ENCODE results near the gene NOLC1. TPM values are rescaled to one million over a fixed set of nuclear protein-coding genes. Genes with fewer than 3 reads are reported as not detected.

NOLC1 gene
- polyA plus RNA-seq, 3 donors: 10.0 to 32.1 (median 19.3) TPM

- peaks cover 3 to 6% (median 4%) of the 10 kb centered on the region in 3 donors for H3K27me3 Mint-ChIP-seq (ENCODE audit: low read depth in 3 of 3)
These were observed 29.0 kb upstream of the NOLC1 start for GRCh38 chr10:102123223-102123622.

More at GRCh38 chr10:102123223-102123622, 29.0 kb upstream of the NOLC1 start:
- no peak overlapping the region for H2AFZ ChIP-seq (ENCODE audit: insufficient read depth, low read depth, low read length, poor library complexity, severe bottlenecking)
- Mint-ChIP-seq H3K27ac (no peak overlapping the region), H3K36me3 (no peaks in the 10 kb centered on the region), H3K4me3 (no peak overlapping the region), H3K9me3 (no peaks in the 10 kb centered on the region), H3K4me1 (peaks cover 24% of the 10 kb centered on the region)
- H3K4me2 ChIP-seq (replicated peaks; ENCODE audit: extremely low read depth, low read length, poor library complexity, severe bottlenecking): no peak overlapping the region
- intact Hi-C loops (cut with micrococcal nuclease): no loop called here
- H3K4me3 ChIP-seq (replicated peaks in 1 of 3; ENCODE audit: low read depth in 2 of 3, low read length in 3 of 3): no peak overlapping the region
- no peaks in the 10 kb centered on the region for H3K9me3 ChIP-seq (replicated peaks in 1 of 2; ENCODE audit: control insufficient read depth in 1 of 2, insufficient read depth in 1 of 2, low read length in 2 of 2)
- no peaks in the 10 kb centered on the region for H3K27me3 ChIP-seq (ENCODE audit: control insufficient read depth in 2 of 2, insufficient read depth in 2 of 2, low read length in 2 of 2)
- no peak for TF ChIP-seq CTCF (IDR thresholded peaks at IDR 0.05)
- no peak overlapping the region for H3K27ac ChIP-seq (ENCODE audit: low read depth in 1 of 2, low read length in 2 of 2)
- H3K4me1 ChIP-seq (ENCODE audit: control insufficient read depth in 1 of 2, insufficient read depth in 2 of 2, low read length in 2 of 2): peaks cover 22 to 28% of the 10 kb centered on the region in 2 donors
- H3K36me3 ChIP-seq (replicated peaks in 1 of 2; ENCODE audit: control insufficient read depth in 1 of 2, insufficient read depth in 2 of 2, low read length in 2 of 2): no peaks in the 10 kb centered on the region
- peaks cover 31% of the 10 kb centered on the region for H3K79me2 ChIP-seq (ENCODE audit: insufficient read depth, low read length)
- no peak overlapping the region for H3K9ac ChIP-seq (ENCODE audit: insufficient read depth, low read length, poor library complexity, severe bottlenecking)
- WGBS (ENCODE audit: insufficient coverage): no CpG with 5 or more reads among the region's 3 CpGs
- no peak for DNase-seq
- H4K20me1 ChIP-seq (ENCODE audit: insufficient read depth, low read length): peaks cover 12% of the 10 kb centered on the region

All from CD14-positive monocyte (primary cell).